Glomerular visceral epithelial cell (primary cell): ENCODE results near the gene GRM4.

Experiments used
- DNase-seq: peaks from one replicate; pipeline ENCODE4 v3.0.0-alpha.2; 2016; ENCODE audit errors: extremely low spot score

GRM4 gene

DNA sequence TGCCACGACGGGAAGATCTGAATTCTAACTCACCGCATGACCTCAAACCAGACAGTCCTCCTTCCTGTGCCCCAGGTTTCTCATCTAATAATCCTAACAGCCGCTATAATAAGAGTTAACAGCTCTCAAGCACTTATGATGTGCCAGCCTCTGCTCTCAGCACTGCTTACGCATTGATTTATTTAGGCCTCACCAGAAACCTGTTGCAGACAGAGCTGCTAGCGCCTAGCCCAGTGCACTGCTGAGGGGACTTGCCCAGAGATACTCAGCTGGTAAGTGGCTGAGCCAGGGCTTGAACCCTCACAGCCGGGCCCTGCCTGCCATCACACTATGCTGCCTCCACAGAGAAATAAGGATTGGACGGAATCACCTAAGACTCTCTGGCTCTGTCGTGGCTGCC is 37.7 kb downstream of the GRM4 start:
- no peak for DNase-seq

DNA sequence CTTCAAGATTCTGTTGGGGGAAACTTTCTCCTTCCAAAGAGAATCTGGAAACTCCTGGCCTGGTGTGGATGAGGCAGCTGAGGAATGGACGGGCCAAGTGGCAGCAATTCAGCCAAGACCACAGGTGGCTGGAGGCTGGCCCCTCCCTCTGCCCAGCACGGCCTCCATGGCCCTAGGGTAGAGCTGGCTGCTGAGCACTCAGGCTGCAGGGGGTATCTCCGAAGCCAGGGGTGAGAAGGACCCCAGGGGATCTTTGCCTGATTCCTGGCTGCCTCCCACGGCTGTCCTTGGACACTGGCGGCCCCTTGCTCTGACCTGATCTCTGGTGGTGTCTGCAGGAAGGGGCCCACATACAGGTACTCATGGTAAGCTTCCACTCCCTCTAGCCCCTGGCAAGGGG is 39.0 kb downstream of the GRM4 start:
- DNase-seq: no peak

DNA sequence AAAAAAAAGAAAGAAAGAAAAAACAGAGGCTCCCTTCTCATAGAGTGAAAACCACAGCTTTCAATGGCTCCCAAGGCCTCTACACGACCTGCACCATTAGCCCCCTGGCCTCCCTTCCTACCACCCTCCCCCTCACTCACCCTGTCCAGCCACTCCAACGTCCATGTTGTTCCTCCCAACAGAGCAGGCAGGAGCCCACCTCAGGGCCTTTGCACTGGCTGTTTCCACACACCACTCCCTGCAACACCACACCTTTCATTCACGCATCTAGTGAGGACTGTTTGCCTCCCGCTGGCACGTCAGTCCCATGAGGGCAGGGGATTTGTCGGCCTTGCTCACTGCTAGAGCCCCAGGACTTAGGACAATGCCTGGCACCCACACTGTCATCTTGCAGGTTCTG is 39.5 kb downstream of the GRM4 start:
- no peak for DNase-seq

DNA sequence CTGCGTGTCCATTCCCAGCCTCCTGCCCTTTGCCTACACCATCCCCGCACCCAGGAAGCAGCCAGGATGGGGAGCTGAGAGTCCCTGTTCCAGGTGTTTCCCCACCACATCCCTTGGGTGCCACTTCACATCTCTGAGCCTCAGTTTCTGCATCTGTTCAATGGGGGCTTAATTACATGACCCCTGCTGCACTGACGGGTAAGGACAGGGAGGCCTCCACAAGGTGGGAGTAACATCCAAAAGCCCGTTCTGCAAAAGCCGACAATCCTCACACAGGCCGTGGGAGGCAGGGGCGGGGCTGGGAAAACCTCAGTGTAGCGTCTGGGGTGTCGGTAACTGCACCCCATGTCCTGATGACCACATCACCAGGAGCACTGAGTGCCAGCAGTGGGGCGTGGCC is 41.3 kb downstream of the GRM4 start:
- no peak for DNase-seq

DNA sequence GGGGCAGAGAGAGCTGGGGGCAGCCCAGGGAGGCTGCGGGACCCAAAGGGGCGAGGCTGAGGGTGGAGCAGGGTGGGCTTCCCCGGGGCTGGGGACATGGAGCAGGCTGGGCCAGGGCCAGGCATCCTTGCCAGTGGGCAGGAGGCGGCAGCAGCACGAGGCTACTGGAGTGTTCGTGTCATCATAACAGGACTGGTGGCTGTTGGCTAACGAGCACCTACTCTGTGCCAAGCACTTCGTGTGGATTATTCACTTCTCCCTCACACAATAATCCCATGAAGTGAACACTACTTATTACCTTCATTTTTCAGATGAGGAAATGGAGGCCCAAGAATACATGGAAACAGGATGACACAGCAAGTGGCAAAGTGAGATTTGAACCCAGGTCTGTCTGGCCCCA is 41.7 kb downstream of the GRM4 start:
- DNase-seq: no peak

DNA sequence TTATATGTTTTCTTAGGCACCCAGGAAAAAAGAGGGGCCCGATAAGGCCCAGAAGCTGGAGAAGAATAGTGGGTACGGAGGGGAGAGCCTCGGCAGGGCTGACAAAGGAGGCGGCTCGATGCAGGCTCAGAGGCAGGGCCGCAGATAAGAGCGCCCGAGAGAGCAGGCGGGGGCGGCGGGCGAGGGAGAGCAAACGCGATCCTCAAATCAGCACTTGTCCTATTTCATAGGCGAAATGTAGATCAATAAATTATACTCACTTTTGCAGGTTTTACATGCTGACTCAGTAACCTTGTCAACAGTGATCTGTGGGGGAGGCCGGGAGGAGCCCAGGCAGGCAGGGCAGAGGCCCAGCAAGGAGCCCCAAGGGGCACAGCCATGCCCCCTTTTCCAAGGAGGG is 42.6 kb downstream of the GRM4 start:
- no peak for DNase-seq

DNA sequence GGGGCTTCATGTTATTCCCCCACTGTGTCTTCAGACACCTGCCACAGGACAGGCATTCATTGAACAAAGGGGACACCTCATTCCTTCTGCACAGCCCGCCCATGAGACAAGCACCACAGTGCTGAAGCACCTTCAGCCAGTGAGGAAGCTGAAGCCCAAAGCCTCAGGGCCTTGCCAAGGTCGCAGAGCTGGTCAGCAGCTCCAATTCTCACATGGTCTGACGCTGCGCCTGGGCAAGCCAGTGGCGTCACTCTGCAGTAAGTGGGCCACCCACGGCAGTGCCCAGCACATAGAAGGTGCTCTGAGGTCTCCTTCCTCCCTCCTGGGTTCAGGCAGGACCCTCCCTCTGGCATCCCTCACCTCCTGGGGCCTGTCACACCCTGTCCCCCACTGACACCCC is 43.2 kb downstream of the GRM4 start:
- DNase-seq: no peak

DNA sequence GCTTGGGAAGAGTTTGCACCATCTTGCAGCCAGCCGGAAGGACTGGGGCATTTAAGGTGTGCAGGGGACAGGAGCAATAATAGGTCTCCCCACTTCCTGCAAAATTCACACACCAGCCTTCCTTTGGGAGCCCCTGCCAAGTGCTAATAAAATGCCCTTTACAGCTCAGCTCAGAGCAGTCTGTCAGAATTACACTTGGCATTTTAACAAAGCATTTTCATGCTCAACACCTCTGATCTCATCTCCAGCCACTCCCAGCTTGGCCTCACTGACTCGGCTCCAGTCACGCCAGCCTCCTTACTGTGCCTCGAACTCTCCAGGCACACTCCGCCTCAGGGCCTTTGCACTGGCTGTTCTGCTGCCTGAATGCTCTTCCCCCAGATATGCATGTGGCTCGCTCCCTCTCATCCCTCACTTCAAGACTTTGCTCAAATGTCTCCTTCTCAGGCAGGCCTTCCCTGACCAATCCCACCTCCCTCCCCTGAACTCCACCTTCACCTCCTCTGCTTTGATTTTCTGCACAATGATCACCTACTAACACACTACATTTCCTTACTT is 43.7 kb downstream of the GRM4 start:
- DNase-seq: no peak

DNA sequence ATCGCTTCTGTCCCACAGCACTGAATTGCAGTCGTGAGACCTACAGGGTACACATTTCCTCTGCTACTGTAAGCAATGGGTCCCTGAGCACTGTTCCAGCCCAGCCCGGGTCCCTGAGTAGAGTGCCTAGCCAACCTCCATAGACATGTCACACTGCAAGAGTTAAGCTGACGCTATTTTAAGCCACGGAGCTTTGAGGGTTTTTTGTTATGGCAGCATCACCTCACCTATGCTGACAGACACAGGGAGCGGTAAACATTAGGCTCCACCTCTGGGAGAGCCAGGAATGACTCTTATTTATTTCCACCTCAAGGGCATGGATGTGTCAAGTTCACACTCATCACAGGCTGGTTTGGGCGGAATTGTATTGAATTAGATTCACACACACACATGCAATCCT is 45.1 kb downstream of the GRM4 start:
- no peak for DNase-seq

DNA sequence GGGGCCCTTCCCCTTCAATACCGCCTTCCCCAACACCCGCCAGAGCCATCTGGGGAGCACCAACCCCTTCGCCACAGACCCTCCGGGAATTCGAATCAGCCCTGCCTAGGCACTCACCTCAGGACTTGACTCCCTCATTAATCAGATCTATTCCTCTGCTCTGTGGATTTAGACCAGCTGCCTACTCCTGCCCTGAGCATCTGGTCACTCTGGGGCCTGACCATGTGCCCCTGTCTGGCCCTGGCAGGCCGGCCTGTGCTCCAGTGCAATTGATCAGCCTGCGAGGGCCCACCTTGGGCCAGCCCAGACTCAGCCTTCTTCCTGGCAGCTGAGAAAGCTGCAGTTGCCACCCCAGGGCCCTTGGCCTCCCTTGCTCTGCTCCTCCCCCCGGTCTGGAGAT is 46.0 kb downstream of the GRM4 start:
- DNase-seq: no peak

DNA sequence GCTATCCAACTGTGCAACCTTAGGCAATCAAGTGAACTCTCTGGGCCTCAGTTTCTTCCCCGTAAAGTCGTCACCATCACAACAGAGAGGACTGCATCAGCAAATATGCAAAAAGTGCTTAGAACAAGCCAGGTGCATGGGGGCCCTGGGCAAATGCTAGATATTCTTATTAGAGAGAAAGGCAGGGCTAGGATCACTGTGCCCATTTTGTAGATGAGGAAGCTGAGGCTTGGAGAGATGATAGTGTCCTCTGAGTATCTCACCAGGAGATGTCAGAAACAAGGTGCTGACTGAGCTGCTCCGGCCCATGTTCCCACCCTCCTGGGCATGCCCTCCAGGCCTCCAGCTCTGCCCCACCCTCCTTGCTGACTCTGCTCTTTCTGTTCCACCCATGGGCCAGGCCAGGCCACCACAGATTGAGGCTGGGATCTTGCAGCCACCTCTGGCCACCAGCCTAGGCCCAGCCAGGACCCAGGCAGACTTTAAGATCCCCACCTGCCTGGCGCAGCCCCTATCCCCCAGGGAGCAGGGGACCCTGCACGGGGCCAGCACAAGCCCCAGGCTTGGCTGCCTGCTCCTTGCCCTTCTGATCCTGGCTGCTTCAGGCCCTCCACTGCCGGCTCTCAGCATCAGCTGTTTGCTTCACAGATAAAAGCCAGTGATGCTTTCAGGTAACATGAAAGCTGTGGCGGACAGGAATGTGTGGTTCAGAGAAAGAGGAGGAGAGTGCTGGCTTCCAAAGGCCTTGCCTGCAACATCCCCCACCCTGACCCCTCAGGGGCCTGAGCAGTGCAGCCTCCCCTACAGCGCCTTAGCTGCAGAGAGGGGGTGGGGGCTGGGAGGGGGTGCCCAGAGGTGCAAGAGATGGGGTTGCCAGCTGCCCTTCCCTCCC is 47.6 kb downstream of the GRM4 start:
- no peak for DNase-seq

DNA sequence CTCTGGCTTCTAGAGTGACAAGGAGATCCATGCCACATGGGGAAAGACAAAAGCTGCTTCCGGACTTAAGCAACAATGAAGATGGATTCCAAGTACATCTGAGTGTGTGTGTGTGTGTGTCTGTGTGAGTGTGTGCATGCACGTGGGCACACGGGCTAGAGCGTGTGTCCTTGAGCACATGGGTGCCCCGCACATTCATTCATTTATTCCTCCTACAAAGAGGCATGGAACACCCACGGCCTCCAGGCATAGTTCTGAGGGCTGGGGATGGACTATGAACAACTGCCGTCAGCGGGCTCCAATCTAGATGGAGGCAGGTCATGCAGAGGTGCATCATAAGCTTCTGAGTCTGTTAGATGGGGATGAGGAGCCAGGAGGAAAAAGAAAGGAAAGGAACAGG is 49.1 kb downstream of the GRM4 start:
- no peak for DNase-seq

DNA sequence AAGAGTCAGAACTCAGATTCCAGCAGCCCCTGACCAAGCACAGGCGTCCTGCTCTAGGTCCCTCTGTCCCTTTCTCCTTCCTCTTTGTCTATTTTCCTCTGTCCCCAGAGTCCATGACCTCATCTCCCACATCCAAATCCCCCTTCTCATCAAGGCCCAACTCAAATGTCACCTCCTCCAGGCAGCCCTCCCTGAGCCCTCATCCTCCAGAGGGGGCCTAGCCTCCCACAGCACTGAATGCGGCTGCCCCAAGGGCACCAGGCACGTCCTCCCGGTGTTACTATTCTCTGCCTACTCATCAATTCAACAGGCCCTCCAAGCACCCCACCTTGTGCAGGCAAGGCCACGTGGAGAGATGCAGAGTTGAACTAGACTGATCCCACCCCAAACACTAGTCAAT is 49.7 kb downstream of the GRM4 start:
- DNase-seq: no peak

DNA sequence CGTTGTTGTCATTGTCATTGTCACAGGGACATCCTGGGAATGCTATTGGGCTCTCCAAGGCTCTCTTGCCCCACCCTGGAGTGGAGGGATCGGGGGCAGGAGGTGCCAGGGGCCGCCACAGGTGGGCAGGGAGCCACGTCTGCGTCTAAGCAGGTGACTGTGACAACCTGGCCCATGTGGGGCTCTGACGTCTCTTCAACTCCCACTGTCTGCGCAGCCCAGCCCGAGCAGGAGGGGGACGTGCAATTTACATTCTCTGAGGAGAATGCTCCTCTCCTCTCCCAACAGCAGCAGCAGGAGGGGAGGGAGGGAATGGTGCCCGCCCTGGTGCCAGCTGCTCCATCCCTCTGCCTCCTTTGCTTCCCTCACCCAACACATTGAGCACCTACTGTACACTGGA is 50.1 kb downstream of the GRM4 start:
- DNase-seq: no peak

DNA sequence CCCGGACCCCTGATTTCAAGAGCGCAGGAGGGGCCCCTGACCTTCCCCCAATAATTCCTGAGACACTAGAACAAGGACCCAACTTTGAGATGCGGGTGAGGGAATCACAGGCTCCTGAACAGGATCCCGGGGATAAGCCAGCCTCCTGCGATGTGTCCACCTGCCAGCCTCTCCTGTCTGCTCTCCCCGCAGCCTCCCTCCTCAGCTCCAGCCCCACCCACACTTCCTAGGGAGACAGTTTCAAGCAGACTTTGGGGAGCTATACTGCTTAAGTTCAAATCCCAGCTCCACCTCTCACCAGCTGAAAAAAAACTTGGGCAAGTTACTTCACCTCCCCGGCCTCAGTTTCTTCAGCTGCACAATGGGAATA is 50.8 kb downstream of the GRM4 start:
- DNase-seq: no peak

DNA sequence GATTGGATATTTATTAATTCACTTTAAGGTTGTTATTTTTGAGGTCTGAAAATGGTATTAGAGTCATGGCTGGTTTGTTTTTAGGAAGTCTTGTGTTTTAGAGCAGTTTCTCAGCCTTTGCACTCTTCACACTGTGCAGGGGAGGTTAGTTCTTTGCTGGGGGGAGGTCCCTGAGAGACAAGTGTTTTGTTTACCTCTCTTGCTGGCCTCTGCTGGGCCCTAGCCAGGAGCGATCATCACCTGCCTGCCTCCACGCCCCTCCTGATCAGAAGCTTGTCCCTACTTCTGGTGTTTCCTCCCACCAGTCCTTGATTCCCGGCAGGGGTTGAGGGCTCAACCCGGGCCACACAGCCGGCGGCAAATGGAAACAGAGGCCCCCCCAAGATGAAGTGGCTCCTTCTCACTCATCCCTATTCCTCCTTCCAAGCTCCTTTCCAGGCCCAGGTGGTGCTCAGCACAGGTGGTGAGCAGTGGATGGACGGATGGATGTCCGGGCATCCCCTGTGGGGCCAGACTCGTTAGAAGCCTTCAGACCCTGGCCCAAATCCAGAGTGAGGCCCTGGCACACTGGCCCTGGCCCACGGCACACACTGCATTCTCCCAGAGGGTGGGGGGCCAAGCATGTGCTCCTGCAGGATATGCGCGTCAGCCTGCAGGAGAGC is 51.3 kb downstream of the GRM4 start:
- no peak for DNase-seq

DNA sequence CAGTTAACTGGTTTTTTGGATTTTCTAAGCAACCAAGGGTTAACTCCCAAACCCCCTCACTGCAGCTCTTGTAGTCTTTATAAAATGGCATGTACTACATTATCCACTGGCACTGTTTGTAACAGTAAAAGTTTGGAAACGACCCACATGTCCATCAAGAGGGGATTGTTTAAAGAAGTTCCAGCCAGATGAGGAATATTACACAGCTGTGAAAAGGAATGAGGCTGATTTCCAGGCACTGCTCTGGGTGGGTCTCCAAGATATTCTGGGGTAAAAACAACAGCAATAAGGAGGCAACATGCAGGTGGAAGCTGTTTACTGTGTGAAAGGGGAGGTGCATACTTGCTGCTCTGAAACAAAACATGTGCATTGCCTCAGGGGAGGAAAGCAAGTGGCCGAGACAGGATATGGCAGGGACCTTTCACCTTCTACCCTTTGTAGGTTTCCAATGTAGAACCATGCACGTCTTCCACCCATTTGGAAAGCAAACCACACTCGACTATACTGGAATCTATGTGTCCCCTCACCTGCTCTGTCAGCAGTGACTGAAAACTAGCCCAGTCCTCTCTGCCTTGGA is 51.9 kb downstream of the GRM4 start:
- no peak for DNase-seq

DNA sequence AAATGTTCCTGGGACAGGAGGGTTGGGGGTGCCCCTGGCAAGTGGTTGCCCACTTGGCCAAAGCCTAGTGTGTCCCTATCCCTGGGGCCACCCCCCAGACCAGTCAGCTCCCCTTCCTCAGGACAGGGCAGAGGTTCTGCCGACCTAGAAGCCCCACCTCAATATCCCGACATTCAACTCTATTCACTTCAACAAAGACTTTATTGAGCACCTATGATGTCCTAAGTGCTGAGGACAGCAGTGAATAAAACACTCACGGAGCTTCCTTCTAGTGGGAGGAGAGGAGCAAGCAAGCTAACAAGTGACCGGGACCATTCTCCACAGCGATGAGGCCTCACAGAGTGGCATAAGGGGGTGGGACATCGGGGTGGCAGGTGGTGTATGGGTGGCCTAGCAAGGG is 52.7 kb downstream of the GRM4 start:
- no peak for DNase-seq

DNA sequence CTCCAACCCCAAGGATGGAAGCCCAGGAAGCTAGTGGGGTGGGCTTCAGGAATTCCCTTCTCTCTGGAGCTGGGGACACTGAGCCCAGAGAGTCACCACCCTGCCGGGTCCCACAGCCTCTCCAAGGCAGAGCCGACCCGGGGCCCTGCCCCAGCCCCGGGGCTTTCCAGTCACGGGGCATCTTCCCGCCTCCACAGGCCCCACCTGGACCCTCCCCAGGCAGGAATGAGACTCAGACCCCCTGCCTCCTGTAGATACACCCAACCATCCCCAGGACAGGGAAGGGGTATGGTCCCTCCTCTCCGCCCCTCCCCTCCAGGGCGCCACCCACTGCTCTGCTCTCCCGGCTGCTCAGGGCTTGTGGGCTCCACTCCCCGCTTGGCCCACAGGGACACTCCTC is 53.3 kb downstream of the GRM4 start:
- no peak for DNase-seq

DNA sequence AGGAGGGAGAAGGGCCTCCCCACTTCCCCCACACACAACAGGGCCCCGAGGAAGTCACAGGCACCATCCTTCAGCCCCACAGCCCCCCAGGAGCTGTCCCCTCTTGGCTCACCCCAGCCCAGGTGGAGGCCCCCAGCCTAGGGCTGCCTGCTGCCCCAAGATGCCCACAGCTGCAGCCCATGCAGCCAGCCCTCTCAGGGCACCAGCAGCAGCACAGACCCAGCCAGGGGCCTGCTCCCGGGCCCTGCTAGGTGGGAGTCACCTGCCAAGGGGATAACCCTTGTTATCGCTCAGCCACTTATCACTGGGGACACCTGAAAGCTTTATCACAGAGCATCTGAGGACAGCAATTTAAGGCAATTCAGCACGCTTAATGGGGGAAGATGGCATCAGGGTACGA is 55.0 kb downstream of the GRM4 start:
- DNase-seq: no peak

DNA sequence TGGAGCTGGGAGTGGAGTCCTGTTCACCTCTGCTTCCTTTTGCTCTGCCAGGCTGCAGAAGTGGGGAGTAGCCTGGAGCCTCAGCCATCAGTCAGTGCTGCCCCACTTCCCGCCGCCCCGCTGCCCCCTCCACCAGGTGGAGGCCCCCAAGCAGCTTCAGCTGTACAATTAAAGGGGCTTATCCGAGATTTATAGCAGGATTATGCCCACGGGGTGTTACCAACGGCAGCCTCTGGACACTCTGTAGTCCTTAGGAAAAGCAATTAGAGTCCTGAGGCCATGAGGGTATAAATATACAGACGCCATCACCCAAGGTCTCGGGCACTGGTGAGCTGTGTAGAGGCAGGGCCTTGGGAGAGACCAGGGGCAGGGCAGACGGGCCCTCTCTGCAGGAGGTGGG is 55.4 kb downstream of the GRM4 start:
- no peak for DNase-seq

DNA sequence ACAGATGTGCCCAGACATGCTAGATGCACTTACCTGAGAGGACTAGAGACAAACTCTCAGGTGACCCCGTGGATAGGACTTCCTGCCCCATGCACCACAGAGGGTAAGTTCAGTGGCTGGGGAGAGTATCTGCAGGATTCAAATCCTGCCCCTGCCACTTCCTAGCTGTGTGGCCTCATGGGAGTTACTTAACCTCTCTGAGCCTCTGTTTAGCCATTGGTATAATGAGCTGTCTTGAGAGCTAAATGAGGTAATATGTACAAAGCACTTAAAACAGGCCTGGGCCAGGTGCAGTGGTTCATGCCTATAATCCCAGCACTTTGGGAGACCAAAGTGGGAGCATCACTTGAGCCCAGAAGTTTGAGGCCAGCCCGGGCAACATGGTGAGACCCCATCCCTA is 59.3 kb downstream of the GRM4 start:
- no peak for DNase-seq
